ENCODE measurements around the gene DNAH9. TPM values are rescaled to one million over a fixed set of nuclear protein-coding genes. Genes with fewer than 3 reads are reported as not detected.

The DNAH9 gene
- polyA plus RNA-seq, 2 of the 4 experiments (the other 2 are of a cell fraction): 0.03 to 0.04 TPM

- ChIA-PET CTCF (interaction anchor here (0.8 to 3.2 kb wide), 3 partner anchors 14 to 31 kb away, joined by 3 to 15 read pairs (median 3); no protein-coding TSS in a partner anchor), POLR2A (no interaction called here)
- no peak for ATAC-seq
- TF ChIP-seq ZC3H11A (IDR thresholded peaks at IDR 0.05) (no peak), HOXB13 (CRISPR knock-in tag; IDR thresholded peaks at IDR 0.05; ENCODE audit: low read depth) (no peak), POLR2AphosphoS2 (conservative IDR thresholded peaks at IDR 0.05; ENCODE audit: low read length) (no peak), ZFP36 (IDR thresholded peaks at IDR 0.05; ENCODE audit: borderline replicate concordance, partially characterized antibody) (no peak), RFX5 (IDR thresholded peaks at IDR 0.05) (no peak), JUNB (IDR thresholded peaks at IDR 0.05) (no peak)
- peaks cover 12% of the 10 kb centered on the region; the same call in 2 of the 3 replicates for H3K4me1 ChIP-seq
- H3K4me2 ChIP-seq: no peak overlapping the region
- no peak for FAIRE-seq
- no peak overlapping the region for H3K27ac ChIP-seq
- DNase-seq (ENCODE audit: low read depth in 1 of 2, low spot score in 1 of 2): no peak
- H3K9me3 ChIP-seq: no peaks in the 10 kb centered on the region
- WGBS (ENCODE audit: missing lambda C conversion rate): 5% methylated on average over 2 of the region's 2 CpGs
- H3K4me3 ChIP-seq: no peak overlapping the region
These were observed 14.7 kb downstream of the DNAH9 start for GRCh38 chr17:11612956-11613355.

- no peaks in the 10 kb centered on the region for H3K4me1 ChIP-seq
- H3K9me3 ChIP-seq: no peaks in the 10 kb centered on the region
- DNase-seq (ENCODE audit: low read depth in 1 of 2, low spot score in 1 of 2): peak in 1 of 2 experiments; percentile 19
- FAIRE-seq: no peak
- ChIA-PET CTCF (interaction anchor here (1.2 kb wide), 2 partner anchors 13 to 25 kb away, joined by 3 to 4 read pairs; no protein-coding TSS in a partner anchor), POLR2A (no interaction called here)
- no peak for TF ChIP-seq HOXB13 (CRISPR knock-in tag; IDR thresholded peaks at IDR 0.05; ENCODE audit: low read depth)
- no peak for TF ChIP-seq RFX5 (IDR thresholded peaks at IDR 0.05)
- no peak for TF ChIP-seq PHF8 (IDR thresholded peaks at IDR 0.05; ENCODE audit: borderline replicate concordance, low read depth)
- no peak for TF ChIP-seq MYC (IDR thresholded peaks at IDR 0.05; ENCODE audit: borderline replicate concordance, low read length)
- TF ChIP-seq CTCF (IDR thresholded peaks at IDR 0.05): no peak
- no peak for TF ChIP-seq FOSL2 (IDR thresholded peaks at IDR 0.05)
- no peak for TF ChIP-seq FOSL2 (CRISPR knock-in tag; IDR thresholded peaks at IDR 0.05)
- TF ChIP-seq REST (IDR thresholded peaks at IDR 0.05): no peak
- TF ChIP-seq RCOR1 (IDR thresholded peaks at IDR 0.05; ENCODE audit: low read depth, low read length): no peak
- no peak for TF ChIP-seq ZFP36 (IDR thresholded peaks at IDR 0.05; ENCODE audit: borderline replicate concordance, partially characterized antibody)
- no peak for TF ChIP-seq ZSCAN20 (CRISPR knock-in tag; IDR thresholded peaks at IDR 0.05)
- TF ChIP-seq USF2 (IDR thresholded peaks at IDR 0.05): no peak
- TF ChIP-seq KDM1A (IDR thresholded peaks at IDR 0.05; ENCODE audit: low read depth): no peak
- no peak for TF ChIP-seq JUN (IDR thresholded peaks at IDR 0.05)
- TF ChIP-seq HDAC2 (IDR thresholded peaks at IDR 0.05): no peak
- TF ChIP-seq SMC3 (IDR thresholded peaks at IDR 0.05): no peak
- TF ChIP-seq NPAS2 (CRISPR knock-in tag; IDR thresholded peaks at IDR 0.05; ENCODE audit: borderline replicate concordance): no peak
- no peak for TF ChIP-seq HOXA7 (CRISPR knock-in tag; IDR thresholded peaks at IDR 0.05)
- no peak for TF ChIP-seq RARB (CRISPR knock-in tag; IDR thresholded peaks at IDR 0.05)
- H3K4me2 ChIP-seq: peak overlapping the region; percentile 50
- WGBS (ENCODE audit: missing lambda C conversion rate): 17% methylated on average over 8 of the region's 8 CpGs
- H3K4me3 ChIP-seq: no peak overlapping the region
- H3K27ac ChIP-seq: no peak overlapping the region
- ATAC-seq: no peak
These were observed 20.7 kb downstream of the DNAH9 start for GRCh38 chr17:11618861-11619566.
